ENCODE measurements around the gene COMMD8.

Gene COMMD8

GRCh38 chr4:47471064-47471463 is 7.6 kb upstream of the COMMD8 start:
- DNase-seq = peak; percentile 43

- DNase-seq = no peak
These were observed 6.4 kb upstream of the COMMD8 start for GRCh38 chr4:47469951-47470350.

GRCh38 chr4:47468706-47469365 is 5.3 kb upstream of the COMMD8 start:
- no peak for DNase-seq

GRCh38 chr4:47466056-47466785 is 2.7 kb upstream of the COMMD8 start:
- DNase-seq = no peak

GRCh38 chr4:47465004-47465403 is 1.5 kb upstream of the COMMD8 start:
- no peak for DNase-seq

GRCh38 chr4:47462799-47463234 is 685 bp downstream of the COMMD8 start:
- no peak for DNase-seq

- no peak for DNase-seq
These were observed 11.8 kb downstream of the COMMD8 start for GRCh38 chr4:47451657-47452056.

- no peak for DNase-seq
These were observed 19.5 kb downstream of the COMMD8 start for GRCh38 chr4:47444031-47444430.

- DNase-seq = no peak
These were observed 20.5 kb downstream of the COMMD8 start for GRCh38 chr4:47442980-47443379.

- no peak for DNase-seq
These were observed 28.6 kb downstream of the COMMD8 start for GRCh38 chr4:47434931-47435330.

- DNase-seq = no peak
These were observed 30.8 kb downstream of the COMMD8 start for GRCh38 chr4:47432749-47433148.

- no peak for DNase-seq
These were observed 35.6 kb downstream of the COMMD8 start for GRCh38 chr4:47427935-47428334.

- no peak for DNase-seq
These were observed 37.9 kb downstream of the COMMD8 start for GRCh38 chr4:47425628-47426027.

GRCh38 chr4:47419296-47419695 is 44.2 kb downstream of the COMMD8 start:
- no peak for DNase-seq

- no peak for DNase-seq
These were observed 45.4 kb downstream of the COMMD8 start for GRCh38 chr4:47418147-47418546.

GRCh38 chr4:47415719-47416118 is 47.8 kb downstream of the COMMD8 start:
- no peak for DNase-seq

- no peak for DNase-seq
These were observed 50.0 kb downstream of the COMMD8 start for GRCh38 chr4:47413521-47413920.

GRCh38 chr4:47410271-47410670 is 53.2 kb downstream of the COMMD8 start:
- DNase-seq = no peak

- DNase-seq = no peak
These were observed 57.1 kb downstream of the COMMD8 start for GRCh38 chr4:47406408-47406807.

All from NCI-H82 (cell line).